GM21360 (cell line): ENCODE measurements around the gene DLG3.
A peak's percentile ranks its signal among the peaks of the same experiment; 100 is the strongest.

ENCODE experiments used
- ATAC-seq: cut with Tn5 transposase; IDR thresholded peaks from one replicate; pipeline ENCODE4 v1.9.1; 2021; ENCODE audit warnings: mild to moderate bottlenecking, moderate library complexity; ENCODE audit not compliant: unreplicated experiment

DLG3 gene

DNA sequence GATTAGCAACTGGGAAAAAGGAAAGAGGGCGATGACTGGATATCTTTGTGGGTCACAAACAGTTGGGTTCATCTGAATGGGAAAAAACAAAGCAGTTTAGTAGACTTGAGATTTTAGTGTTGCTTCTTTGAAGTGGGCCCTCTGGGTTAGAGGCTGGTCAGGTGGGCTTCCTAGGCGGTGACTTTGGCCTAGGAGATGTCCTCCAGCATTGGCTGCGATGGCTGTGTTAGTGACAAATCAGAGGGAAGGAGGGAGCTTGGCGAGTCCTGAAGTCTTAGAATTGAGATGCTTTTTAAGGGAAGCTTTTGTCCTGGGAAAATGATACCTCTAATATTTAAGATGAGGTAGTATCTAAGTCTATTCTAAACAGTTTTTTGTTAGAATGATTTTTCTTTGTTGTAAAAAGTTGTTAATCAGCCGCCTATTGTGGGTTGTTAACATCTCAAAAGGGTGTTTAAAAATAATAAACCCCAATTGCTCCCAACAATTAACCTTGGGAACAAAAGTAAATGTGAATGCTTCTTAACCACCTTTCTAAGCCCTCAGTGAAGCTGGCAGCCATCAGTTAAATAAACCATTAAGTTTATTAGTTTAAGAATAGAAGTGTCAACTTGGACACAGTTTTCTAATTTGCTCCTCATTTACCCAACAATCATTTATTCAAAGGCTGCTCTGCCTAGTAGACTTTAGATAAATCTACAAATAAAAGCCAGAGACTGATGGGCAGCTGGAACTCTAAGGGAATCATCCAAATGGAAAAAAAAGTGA lies 31.7 kb downstream of the DLG3 start:
- ATAC-seq: no peak

- ATAC-seq: no peak
These were observed 32.5 kb downstream of the DLG3 start for GRCh38 chrX:70476934-70477733.

DNA sequence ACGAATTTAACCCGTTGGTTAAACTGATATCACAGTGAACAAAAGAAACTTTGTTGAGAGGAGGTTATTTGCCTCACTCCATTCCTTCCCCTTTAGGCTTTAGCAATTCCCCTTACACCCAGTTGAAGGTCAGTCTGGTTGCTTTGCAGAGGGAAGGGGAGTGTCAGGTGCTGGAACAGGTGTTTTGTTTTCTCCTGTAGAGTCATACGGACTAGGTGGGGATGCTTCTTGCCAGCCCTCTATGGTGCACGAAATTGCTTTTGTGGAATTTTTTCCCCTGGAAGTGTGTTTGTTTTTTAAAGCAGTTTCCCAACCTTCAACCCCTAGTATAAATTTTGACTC lies 33.1 kb downstream of the DLG3 start:
- no peak for ATAC-seq

DNA sequence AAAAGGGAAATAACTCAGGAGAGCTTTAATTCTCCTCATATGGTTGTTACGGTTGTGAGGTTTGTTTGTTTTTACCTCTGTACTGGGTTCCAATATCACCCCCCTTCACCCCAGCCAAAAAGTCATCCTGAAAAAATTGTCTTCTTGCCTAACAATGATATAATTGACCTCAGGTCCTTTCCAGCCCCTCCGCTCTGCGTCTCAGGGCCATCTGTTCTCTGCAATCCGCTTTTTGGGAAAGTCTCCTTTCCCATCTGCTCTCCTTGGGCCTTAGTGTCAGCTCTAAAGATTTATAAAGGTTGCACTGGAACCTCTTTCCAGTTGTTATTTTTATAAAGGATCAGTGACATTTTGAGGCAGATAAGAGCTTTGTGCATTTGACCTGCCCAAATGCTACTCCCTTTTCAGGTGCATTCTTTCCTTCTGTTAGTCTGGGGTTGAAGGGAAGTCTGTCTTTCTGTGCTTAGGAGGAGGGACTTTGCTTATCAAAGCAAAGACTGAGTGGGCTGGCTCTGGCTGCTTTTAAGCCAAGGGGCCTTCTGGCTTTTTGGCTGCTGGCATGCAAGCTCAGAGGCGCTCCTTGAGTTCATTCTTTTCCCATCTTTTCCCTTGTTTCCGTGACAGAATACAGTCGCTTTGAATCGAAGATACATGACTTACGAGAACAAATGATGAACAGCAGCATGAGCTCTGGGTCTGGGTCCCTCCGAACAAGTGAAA lies 34.1 kb downstream of the DLG3 start:
- ATAC-seq: no peak

DNA sequence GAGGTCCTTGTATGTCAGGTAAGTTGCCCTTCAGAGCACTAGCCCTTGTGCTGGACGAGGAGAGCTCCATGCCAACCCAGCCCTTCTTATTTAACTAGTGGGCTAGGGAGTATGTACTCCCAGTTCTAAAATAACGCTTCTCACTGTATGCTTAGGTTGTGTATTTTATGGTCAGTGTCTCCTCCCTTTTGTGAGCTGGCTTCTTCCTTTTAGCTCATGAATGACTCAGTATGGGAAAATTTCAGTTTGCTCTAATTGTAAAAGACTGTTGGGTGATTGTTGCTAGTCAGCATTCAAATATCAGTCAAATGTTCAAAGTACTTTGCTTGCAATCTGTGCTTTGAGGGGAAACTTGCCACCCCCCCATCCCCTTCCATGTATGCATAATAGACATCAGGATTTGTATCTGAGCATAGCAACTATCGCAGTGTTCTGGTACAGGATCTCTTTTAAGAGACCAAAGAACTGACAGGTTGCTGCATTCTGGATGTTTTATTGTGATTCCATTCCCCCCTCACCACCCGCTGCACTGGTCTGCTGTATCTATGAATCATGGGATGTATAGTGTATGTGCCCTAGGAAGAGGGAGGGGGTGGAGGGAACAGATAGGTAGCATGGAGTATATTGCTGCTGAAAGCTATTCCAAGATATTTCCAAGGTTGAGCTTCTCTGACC lies 34.7 kb downstream of the DLG3 start:
- ATAC-seq: no peak

- no peak for ATAC-seq
These were observed 35.5 kb downstream of the DLG3 start for GRCh38 chrX:70479922-70480659.

GRCh38 chrX:70480660-70481018 lies 36.0 kb downstream of the DLG3 start:
- no peak for ATAC-seq

- ATAC-seq: no peak
These were observed 37.0 kb downstream of the DLG3 start for GRCh38 chrX:70481471-70482270.

- no peak for ATAC-seq
These were observed 37.7 kb downstream of the DLG3 start for GRCh38 chrX:70482300-70482699.

DNA sequence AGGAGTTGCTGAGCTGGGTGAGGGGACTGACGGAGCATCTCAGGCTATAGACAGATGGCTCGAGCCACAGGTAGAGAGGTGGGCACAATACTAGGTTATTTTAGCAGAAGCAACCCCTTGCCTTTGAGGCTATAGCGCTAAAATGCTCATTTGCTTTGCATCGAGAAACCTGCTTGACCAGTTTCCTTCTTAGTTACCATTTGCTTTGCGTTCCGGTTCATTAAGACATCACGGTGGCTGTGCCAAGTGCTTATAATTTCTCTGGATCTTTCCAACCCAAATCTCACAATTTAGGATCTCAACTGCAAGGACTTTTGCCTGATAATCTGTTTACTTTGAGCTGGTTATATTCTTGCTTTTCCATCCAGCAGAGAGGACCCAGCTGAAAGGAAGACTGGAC lies 40.8 kb downstream of the DLG3 start:
- ATAC-seq: no peak

DNA sequence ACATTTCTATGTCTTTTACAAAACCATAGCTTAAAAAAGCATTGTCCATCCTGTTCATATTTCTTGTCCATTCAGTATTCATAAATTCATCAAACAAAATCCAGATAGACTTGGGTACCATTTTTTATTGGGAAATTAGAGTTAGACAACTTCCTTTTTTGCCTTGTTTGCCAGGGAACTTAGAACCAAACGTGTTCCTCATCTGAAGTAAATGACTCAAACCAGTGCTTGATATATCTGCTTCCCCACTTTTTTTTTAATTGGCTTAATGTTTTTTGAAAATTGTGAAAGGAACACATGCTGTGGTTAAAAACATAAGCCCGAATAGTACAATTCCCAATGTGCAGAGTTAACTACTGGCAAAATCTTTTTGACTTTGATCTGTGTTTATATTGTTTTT lies 44.2 kb downstream of the DLG3 start:
- no peak for ATAC-seq

DNA sequence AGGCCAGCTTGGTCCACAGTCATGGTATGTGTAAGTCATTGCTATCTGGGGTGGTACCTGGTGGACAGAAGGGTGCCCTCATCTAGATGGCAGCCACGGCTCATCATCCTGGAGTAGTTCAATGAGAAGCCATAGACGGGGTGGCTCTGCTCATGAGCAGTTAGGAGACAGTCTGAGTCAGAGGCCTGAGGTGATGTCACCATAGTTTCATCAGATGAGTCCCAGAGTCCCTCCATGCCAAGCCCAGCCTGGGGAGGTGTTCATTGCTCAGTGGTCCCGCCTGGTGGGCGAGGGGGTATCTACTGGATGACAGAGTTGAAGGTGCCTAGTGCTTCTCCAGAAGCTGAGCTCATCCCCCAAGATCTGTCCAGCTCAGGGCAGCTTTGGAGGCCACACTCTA lies 49.8 kb downstream of the DLG3 start:
- ATAC-seq: no peak

- ATAC-seq: no peak
These were observed 51.9 kb downstream of the DLG3 start for GRCh38 chrX:70496491-70496890.

GRCh38 chrX:70497026-70497425 lies 52.4 kb downstream of the DLG3 start:
- no peak for ATAC-seq

DNA sequence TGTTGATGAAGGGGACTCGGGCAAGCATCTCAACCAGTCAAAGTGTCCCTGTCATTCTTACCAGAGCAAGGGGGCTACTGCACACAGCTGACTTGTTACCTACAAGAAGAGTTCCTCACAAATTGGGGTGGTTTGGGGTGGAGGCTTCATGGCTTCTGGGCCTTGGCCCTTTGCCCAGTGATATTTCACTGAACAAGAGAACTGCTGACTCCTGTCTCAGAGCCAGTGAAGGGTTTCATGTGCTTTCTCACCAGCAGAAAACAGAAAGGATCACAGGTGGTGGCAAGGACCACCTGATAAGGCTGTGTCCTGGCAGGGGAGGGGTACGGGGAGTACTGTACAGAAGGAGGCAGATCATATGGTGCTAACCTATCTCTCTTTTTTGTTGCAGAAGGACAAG lies 53.5 kb downstream of the DLG3 start:
- no peak for ATAC-seq

- ATAC-seq: no peak
These were observed 56.2 kb downstream of the DLG3 start for GRCh38 chrX:70500826-70501225.

DNA sequence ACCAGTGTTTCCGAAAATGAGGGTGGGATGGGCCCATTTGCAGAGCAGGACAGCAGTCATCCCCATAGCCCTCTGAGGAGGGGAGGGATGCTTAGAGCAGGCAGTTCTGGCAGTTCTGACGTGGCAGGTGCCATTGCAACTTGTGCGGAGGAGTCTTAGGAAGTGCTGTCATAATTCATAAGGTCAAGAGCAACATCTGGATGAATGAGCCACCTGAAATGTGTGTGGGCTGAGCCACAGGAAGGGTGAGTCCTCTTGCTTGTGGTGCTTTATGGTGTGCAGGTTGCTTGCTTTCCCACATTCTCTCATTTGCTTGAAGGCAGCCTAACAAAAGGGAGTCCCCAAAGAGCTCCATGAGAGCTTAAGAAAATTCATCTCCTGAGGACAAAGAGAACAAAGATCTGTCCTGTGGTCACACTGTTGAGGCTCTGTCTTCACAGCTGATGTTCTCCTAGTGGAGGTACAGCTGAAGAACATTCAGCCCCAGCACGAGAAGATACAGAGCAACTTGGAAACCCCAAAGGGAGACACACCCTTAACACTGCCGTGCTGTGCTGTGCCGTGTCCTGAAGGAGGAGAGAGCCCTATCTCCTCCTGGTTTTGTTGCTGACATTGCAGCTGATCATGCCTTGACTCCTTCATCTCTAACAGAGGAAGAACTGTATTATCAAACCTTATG lies 60.3 kb downstream of the DLG3 start:
- no peak for ATAC-seq

- ATAC-seq: no peak
These were observed 60.8 kb downstream of the DLG3 start for GRCh38 chrX:70505451-70505841.

GRCh38 chrX:70508296-70508911 lies 63.8 kb downstream of the DLG3 start:
- peak; percentile 41 for ATAC-seq
